ENCODE data around the gene ERC2.

DNA sequence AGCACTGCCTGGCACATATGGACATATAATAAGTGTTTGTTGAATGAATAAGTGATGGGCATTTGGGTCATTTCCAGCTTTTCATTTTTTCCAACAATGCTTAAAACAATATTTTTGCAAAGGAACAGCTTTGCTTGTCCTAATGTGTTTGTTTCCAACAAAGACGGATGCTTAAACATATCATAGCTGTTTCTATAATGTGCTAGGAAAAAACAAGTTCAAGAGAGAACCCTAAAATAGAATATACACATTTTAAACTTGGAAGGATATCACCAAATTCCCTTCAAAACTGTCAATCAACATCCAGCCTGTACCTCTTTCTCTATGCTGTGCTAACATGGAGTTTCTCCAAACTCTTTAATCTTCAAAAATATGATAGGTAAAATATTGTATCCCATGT lies 756.6 kb downstream of the ERC2 start:
- TF ChIP-seq EP300 (IDR thresholded peaks at IDR 0.05; ENCODE audit: low read depth in 2 of 2, low read length in 2 of 2), result no peak
- no peak for TF ChIP-seq EP300 (CRISPR knock-in tag; IDR thresholded peaks at IDR 0.05; ENCODE audit: borderline replicate concordance)
- TF ChIP-seq, protein P1, sequence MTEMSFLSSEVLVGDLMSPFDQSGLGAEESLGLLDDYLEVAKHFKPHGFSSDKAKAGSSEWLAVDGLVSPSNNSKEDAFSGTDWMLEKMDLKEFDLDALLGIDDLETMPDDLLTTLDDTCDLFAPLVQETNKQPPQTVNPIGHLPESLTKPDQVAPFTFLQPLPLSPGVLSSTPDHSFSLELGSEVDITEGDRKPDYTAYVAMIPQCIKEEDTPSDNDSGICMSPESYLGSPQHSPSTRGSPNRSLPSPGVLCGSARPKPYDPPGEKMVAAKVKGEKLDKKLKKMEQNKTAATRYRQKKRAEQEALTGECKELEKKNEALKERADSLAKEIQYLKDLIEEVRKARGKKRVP (CRISPR knock-in tag; IDR thresholded peaks at IDR 0.05), result no peak
- TF ChIP-seq, protein P2, sequence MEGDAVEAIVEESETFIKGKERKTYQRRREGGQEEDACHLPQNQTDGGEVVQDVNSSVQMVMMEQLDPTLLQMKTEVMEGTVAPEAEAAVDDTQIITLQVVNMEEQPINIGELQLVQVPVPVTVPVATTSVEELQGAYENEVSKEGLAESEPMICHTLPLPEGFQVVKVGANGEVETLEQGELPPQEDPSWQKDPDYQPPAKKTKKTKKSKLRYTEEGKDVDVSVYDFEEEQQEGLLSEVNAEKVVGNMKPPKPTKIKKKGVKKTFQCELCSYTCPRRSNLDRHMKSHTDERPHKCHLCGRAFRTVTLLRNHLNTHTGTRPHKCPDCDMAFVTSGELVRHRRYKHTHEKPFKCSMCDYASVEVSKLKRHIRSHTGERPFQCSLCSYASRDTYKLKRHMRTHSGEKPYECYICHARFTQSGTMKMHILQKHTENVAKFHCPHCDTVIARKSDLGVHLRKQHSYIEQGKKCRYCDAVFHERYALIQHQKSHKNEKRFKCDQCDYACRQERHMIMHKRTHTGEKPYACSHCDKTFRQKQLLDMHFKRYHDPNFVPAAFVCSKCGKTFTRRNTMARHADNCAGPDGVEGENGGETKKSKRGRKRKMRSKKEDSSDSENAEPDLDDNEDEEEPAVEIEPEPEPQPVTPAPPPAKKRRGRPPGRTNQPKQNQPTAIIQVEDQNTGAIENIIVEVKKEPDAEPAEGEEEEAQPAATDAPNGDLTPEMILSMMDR (CRISPR knock-in tag; IDR thresholded peaks at IDR 0.05), result no peak
